HG02938 (cell line): ENCODE results near the gene CHMP2A.
"Not testable (repeated sequence)": the region's sequence is repeated elsewhere in the genome, so short reads cannot be mapped to it uniquely, and the experiment has no call there.

Experiments
- ATAC-seq: cut with Tn5 transposase; IDR thresholded peaks from one replicate; pipeline ENCODE4 v1.9.1; 2021; ENCODE audit warnings: mild to moderate bottlenecking, moderate library complexity; ENCODE audit not compliant: unreplicated experiment

CHMP2A gene

GRCh38 chr19:58554494-58555368, at the start of gene CHMP2A:
Gene CHMP2A (minus strand): TSS chr19:58555105. CDS start chr19:58554212, 893 bp downstream.
- peak; percentile 39 for ATAC-seq

- ATAC-seq = no peak
Measured at GRCh38 chr19:58586133-58586765, 31.3 kb upstream of the CHMP2A start.

- ATAC-seq = no peak
Measured at GRCh38 chr19:58585442-58586132, 30.7 kb upstream of the CHMP2A start.

- ATAC-seq = no peak
Measured at GRCh38 chr19:58584498-58585441, 29.9 kb upstream of the CHMP2A start.

- no peak for ATAC-seq
Measured at GRCh38 chr19:58582985-58583384, 28.1 kb upstream of the CHMP2A start.

GRCh38 chr19:58581227-58582141, 26.6 kb upstream of the CHMP2A start:
- ATAC-seq = no peak

- no peak for ATAC-seq
Measured at GRCh38 chr19:58579473-58580142, 24.7 kb upstream of the CHMP2A start.

- ATAC-seq = no peak
Measured at GRCh38 chr19:58578012-58578925, 23.4 kb upstream of the CHMP2A start.

- not testable (repeated sequence) for ATAC-seq
Measured at GRCh38 chr19:58577581-58577980, 22.7 kb upstream of the CHMP2A start.

GRCh38 chr19:58575183-58576041, 20.5 kb upstream of the CHMP2A start:
- peak; percentile 38 for ATAC-seq

GRCh38 chr19:58573658-58574164, 18.8 kb upstream of the CHMP2A start:
- ATAC-seq = no peak

- ATAC-seq = peak; percentile 56
Measured at GRCh38 chr19:58572818-58573657, 18.1 kb upstream of the CHMP2A start, which contains the start of gene MZF1. Gene MZF1 (minus strand): TSS chr19:58573335. CDS start chr19:58571389, 1,946 bp downstream.

GRCh38 chr19:58572026-58572817, 17.3 kb upstream of the CHMP2A start:
- ATAC-seq = no peak

GRCh38 chr19:58571575-58571947, 16.7 kb upstream of the CHMP2A start:
- ATAC-seq = no peak
